Cardiac muscle cell (in vitro differentiated cells and primary cell): ENCODE data around the gene C11orf91. TPM values are rescaled to one million over a fixed set of nuclear protein-coding genes. Genes with fewer than 3 reads are reported as not detected.

ENCODE experiments used
- DNase-seq, 2 donors: peaks; one replicate each; pipeline versions ENCODE4 v3.0.0 to v3.0.0-alpha.2; 2010 to 2017; ENCODE audit warnings: low read depth in 1 of 2, low spot score in 1 of 2
- H3K27ac ChIP-seq: fragments of 200-600 bp; sonication (generic); 2 replicates; pipeline ENCODE4 v1.5.1; 2016
- H3K27me3 ChIP-seq: fragments of 200-600 bp; sonication (generic); 2 replicates; pipeline ENCODE4 v1.6.0; 2016; ENCODE audit warnings: control low read depth
- H3K36me3 ChIP-seq: fragments of 200-600 bp; sonication (generic); 2 replicates; pipeline ENCODE4 v1.5.1; 2016; ENCODE audit warnings: control low read depth
- H3K4me1 ChIP-seq: fragments of 200-600 bp; sonication (generic); 2 replicates; pipeline ENCODE4 v1.8.1; 2017; ENCODE audit warnings: low read depth, mild to moderate bottlenecking, mixed run types
- H3K4me3 ChIP-seq: fragments of 200-600 bp; sonication (generic); 2 replicates; pipeline ENCODE4 v1.5.1; 2016; ENCODE audit warnings: mild to moderate bottlenecking
- H3K9me3 ChIP-seq: fragments of 200-600 bp; sonication (generic); 2 replicates; pipeline ENCODE4 v1.5.1; 2017; ENCODE audit warnings: low read depth, mild to moderate bottlenecking, control low read depth
- CTCF ChIP-seq: IDR thresholded peaks from 2 replicates; pipeline ENCODE4 v1.5.1; 2012; ENCODE audit warnings: low read depth, mild to moderate bottlenecking, low read length
- polyA plus RNA-seq: library from polyadenylated mRNA; unstranded; fragments of >200 nt; fragmentation: Nextera tagmentation; extraction: Ambion mirVana; gene quantifications from 2 replicates; pipeline ENCODE4 v1.2.1, GENCODE V29; 2016
- total RNA-seq: library from RNA; depleted of rRNA; stranded (reverse); fragments of >200 nt; gene quantifications from 2 replicates; pipeline ENCODE4 v1.2.3, GENCODE V29; 2016

Gene C11orf91
- total and polyA plus RNA-seq, 2 experiments from 2014 or later, result 0.23 TPM; not detected in 1

- no peak for TF ChIP-seq CTCF
- H3K4me1 ChIP-seq, result peaks cover 10% of the 10 kb centered on the region
- H3K27me3 ChIP-seq, result no peaks in the 10 kb centered on the region
- no peaks in the 10 kb centered on the region for H3K36me3 ChIP-seq
- H3K27ac ChIP-seq, result no peak overlapping the region
- H3K9me3 ChIP-seq, result no peaks in the 10 kb centered on the region
- DNase-seq, result no peak
- H3K4me3 ChIP-seq, result no peak overlapping the region
Measured at GRCh38 chr11:33694346-33695050, 6.1 kb downstream of the C11orf91 start.

GRCh38 chr11:33692541-33692940, 8.1 kb downstream of the C11orf91 start:
- Histone ChIP-seq H3K4me3 (no peak overlapping the region), H3K27me3 (no peaks in the 10 kb centered on the region), H3K36me3 (no peaks in the 10 kb centered on the region), H3K9me3 (no peaks in the 10 kb centered on the region), H3K4me1 (peaks cover 5% of the 10 kb centered on the region), H3K27ac (no peak overlapping the region)
- no peak for DNase-seq
- TF ChIP-seq CTCF, result no peak

GRCh38 chr11:33692013-33692504, 8.6 kb downstream of the C11orf91 start:
- no peak for TF ChIP-seq CTCF
- no peak overlapping the region for H3K27ac ChIP-seq
- H3K4me1 ChIP-seq, result peaks cover 5% of the 10 kb centered on the region
- no peaks in the 10 kb centered on the region for H3K27me3 ChIP-seq
- DNase-seq, result peak in 1 of 2 donors; percentile 97
- no peak overlapping the region for H3K4me3 ChIP-seq
- H3K9me3 ChIP-seq, result no peaks in the 10 kb centered on the region
- H3K36me3 ChIP-seq, result no peaks in the 10 kb centered on the region

- no peak for TF ChIP-seq CTCF
- Histone ChIP-seq H3K27ac (no peak overlapping the region), H3K4me1 (peaks cover 5% of the 10 kb centered on the region), H3K4me3 (no peak overlapping the region), H3K27me3 (no peaks in the 10 kb centered on the region), H3K36me3 (no peaks in the 10 kb centered on the region), H3K9me3 (no peaks in the 10 kb centered on the region)
- peak in 1 of 2 donors; percentile 38 for DNase-seq
Measured at GRCh38 chr11:33691066-33691864, 9.4 kb downstream of the C11orf91 start.

GRCh38 chr11:33690290-33691065, 10.1 kb downstream of the C11orf91 start:
- no peak for TF ChIP-seq CTCF
- peak in 1 of 2 donors; percentile 93 for DNase-seq
- H3K27ac ChIP-seq, result no peak overlapping the region

More at GRCh38 chr11:33690290-33691065, 10.1 kb downstream of the C11orf91 start:
- Histone ChIP-seq H3K9me3 (no peaks in the 10 kb centered on the region), H3K4me3 (no peak overlapping the region), H3K36me3 (no peaks in the 10 kb centered on the region), H3K4me1 (peaks cover 5% of the 10 kb centered on the region), H3K27me3 (no peaks in the 10 kb centered on the region)
